ENCODE results near the gene TBX5.

The TBX5 gene

GRCh38 chr12:114381177-114381576, 24.8 kb downstream of the TBX5 start:
- H3K36me3 ChIP-seq (ENCODE audit: control insufficient read depth, insufficient read depth, low read length): no peaks in the 10 kb centered on the region
- H3K9ac ChIP-seq: no peak overlapping the region
- no peak for TF ChIP-seq CTCF (IDR thresholded peaks at IDR 0.05)
- no peak overlapping the region for H2AFZ ChIP-seq
- H3K4me1 ChIP-seq: no peaks in the 10 kb centered on the region
- H3K27ac ChIP-seq: no peak overlapping the region
- no peaks in the 10 kb centered on the region for H3K9me3 ChIP-seq (ENCODE audit: control insufficient read depth, low read length)
- H3K4me3 ChIP-seq (ENCODE audit: low read depth, low read length): no peak overlapping the region
- no peaks in the 10 kb centered on the region for H3K27me3 ChIP-seq (ENCODE audit: control insufficient read depth, insufficient read depth, low read length)
- no peak overlapping the region for H3K4me2 ChIP-seq (ENCODE audit: low read length)
- no peaks in the 10 kb centered on the region for H3K79me2 ChIP-seq

- Histone ChIP-seq H3K4me1 (no peaks in the 10 kb centered on the region), H3K9me3 (ENCODE audit: control insufficient read depth, low read length) (no peaks in the 10 kb centered on the region), H3K9ac (no peak overlapping the region), H3K36me3 (ENCODE audit: control insufficient read depth, insufficient read depth, low read length) (no peaks in the 10 kb centered on the region), H3K4me2 (ENCODE audit: low read length) (no peak overlapping the region), H3K79me2 (no peaks in the 10 kb centered on the region), H3K27me3 (ENCODE audit: control insufficient read depth, insufficient read depth, low read length) (no peaks in the 10 kb centered on the region), H3K27ac (no peak overlapping the region), H3K4me3 (ENCODE audit: low read depth, low read length) (no peak overlapping the region), H2AFZ (no peak overlapping the region)
- TF ChIP-seq CTCF (IDR thresholded peaks at IDR 0.05): no peak
These were observed 34.2 kb downstream of the TBX5 start for GRCh38 chr12:114371733-114372132.

DNA sequence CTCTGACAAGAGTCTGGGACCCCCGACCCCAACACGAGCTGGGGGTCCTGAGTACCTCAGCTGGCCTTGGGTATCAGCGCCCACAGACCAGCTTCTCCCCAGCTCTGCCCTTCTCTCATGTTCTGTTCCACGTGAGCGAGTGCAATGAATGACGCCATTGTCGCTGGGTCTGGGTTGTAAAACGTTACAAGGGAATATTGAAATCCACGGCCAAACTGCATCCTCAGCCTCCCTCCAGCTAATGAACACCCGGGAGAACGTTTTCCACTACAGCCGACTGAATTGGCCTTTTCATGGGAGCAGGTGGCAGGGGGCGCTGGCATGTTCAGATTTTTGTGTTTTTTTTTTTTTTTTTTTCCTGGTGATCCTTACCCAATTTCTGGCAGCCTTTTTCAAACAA, 34.7 kb downstream of the TBX5 start:
- Histone ChIP-seq H3K27me3 (ENCODE audit: control insufficient read depth, insufficient read depth, low read length) (no peaks in the 10 kb centered on the region), H3K9ac (no peak overlapping the region), H3K9me3 (ENCODE audit: control insufficient read depth, low read length) (no peaks in the 10 kb centered on the region), H3K4me2 (ENCODE audit: low read length) (no peak overlapping the region), H3K4me3 (ENCODE audit: low read depth, low read length) (no peak overlapping the region), H3K79me2 (no peaks in the 10 kb centered on the region), H3K4me1 (no peaks in the 10 kb centered on the region), H3K36me3 (ENCODE audit: control insufficient read depth, insufficient read depth, low read length) (no peaks in the 10 kb centered on the region), H2AFZ (no peak overlapping the region), H3K27ac (no peak overlapping the region)
- TF ChIP-seq CTCF (IDR thresholded peaks at IDR 0.05): no peak

DNA sequence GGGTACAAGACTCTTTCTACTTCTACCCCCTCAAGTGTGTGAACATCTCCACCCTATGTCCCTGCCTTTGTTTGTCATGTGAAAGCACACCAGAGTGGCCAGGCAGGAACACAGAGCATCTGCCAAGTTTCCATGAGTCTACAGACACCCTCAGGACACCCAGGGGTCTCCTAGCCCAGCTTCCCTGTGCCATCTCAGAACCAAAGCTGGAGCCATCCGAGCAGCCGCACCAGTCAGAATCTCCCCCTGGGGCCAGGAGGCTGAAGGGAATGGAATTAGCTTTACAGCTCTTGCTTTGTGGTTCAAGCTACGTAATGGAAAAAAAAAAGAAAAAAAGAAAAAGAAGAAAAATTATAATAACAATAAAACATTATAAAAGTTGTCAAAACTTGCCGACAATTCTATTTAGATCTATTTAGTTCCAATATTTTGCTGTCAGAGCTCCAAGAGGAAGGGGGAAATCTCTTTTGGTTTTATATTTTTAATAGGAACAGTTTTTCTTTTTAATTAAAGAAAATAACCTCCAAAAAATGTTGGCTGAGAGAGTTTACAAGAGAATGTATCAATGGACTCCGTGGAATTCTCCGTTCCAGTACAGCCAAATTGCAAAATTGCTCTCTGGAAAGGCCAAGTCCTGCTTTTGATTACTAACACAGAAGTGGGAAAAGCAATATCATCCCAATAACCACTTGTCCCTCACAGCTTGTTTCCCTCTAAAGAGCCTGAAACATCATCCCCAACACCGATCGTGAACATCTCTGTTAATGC, 37.1 kb downstream of the TBX5 start:
- no peak for TF ChIP-seq CTCF (IDR thresholded peaks at IDR 0.05)
- H3K4me2 ChIP-seq (ENCODE audit: low read length): no peak overlapping the region
- H3K27me3 ChIP-seq (ENCODE audit: control insufficient read depth, insufficient read depth, low read length): no peaks in the 10 kb centered on the region
- H2AFZ ChIP-seq: no peak overlapping the region
- H3K4me3 ChIP-seq (ENCODE audit: low read depth, low read length): no peak overlapping the region
- H3K4me1 ChIP-seq: no peaks in the 10 kb centered on the region
- no peaks in the 10 kb centered on the region for H3K36me3 ChIP-seq (ENCODE audit: control insufficient read depth, insufficient read depth, low read length)
- H3K27ac ChIP-seq: no peak overlapping the region
- H3K9me3 ChIP-seq (ENCODE audit: control insufficient read depth, low read length): no peaks in the 10 kb centered on the region
- no peaks in the 10 kb centered on the region for H3K79me2 ChIP-seq
- no peak overlapping the region for H3K9ac ChIP-seq

- Histone ChIP-seq H3K4me1 (no peaks in the 10 kb centered on the region), H2AFZ (no peak overlapping the region), H3K4me3 (ENCODE audit: low read depth, low read length) (no peak overlapping the region), H3K36me3 (ENCODE audit: control insufficient read depth, insufficient read depth, low read length) (no peaks in the 10 kb centered on the region), H3K9ac (no peak overlapping the region), H3K79me2 (no peaks in the 10 kb centered on the region), H3K27ac (no peak overlapping the region), H3K27me3 (ENCODE audit: control insufficient read depth, insufficient read depth, low read length) (no peaks in the 10 kb centered on the region), H3K4me2 (ENCODE audit: low read length) (no peak overlapping the region), H3K9me3 (ENCODE audit: control insufficient read depth, low read length) (no peaks in the 10 kb centered on the region)
- TF ChIP-seq CTCF (IDR thresholded peaks at IDR 0.05): no peak
These were observed 44.0 kb downstream of the TBX5 start for GRCh38 chr12:114361992-114362391.

All from parathyroid adenoma (tissue), 2 donors.